Lower leg skin (tissue), 3 donors: ENCODE results near the gene MCM10.

ENCODE experiments used
- CTCF ChIP-seq, 3 donors: fragments of 450-650 bp; IDR thresholded peaks; one replicate each; pipeline ENCODE4 v1.5.1; 2016; ENCODE audit warnings: antibody characterized with exemption in 3 of 3, mild to moderate bottlenecking in 3 of 3, moderate library complexity in 2 of 3
- POLR2A ChIP-seq, 2 donors: fragments of 450-650 bp; IDR thresholded peaks; one replicate each; pipeline ENCODE4 v1.6.1; 2016 to 2017; ENCODE audit warnings: antibody characterized with exemption in 2 of 2, mild to moderate bottlenecking in 1 of 2, moderate library complexity in 1 of 2

- TF ChIP-seq CTCF (IDR thresholded peaks at IDR 0.05) (no peak), POLR2A (IDR thresholded peaks at IDR 0.05) (no peak)
Observed at GRCh38 chr10:13213163-13213562, 51.8 kb downstream of the MCM10 start.
